GM06990 (cell line): Measurements from ENCODE around the gene RPUSD3.
A peak's percentile ranks its signal among the peaks of the same experiment; 100 is the strongest.

Experiments used
- DNase-seq: peaks from one replicate; pipeline ENCODE4 v3.0.0-alpha.2; 2011; ENCODE audit not compliant: insufficient read length; ENCODE audit errors: extremely low read depth
- H3K27me3 ChIP-seq: replicated peaks from 2 replicates; pipeline ENCODE4 v1.6.0; 2011; ENCODE audit warnings: low read length; ENCODE audit not compliant: control insufficient read depth, insufficient read depth
- H3K36me3 ChIP-seq: 2 replicates; pipeline ENCODE4 v1.5.1; 2011; ENCODE audit warnings: low read length; ENCODE audit not compliant: control insufficient read depth, insufficient read depth
- H3K4me3 ChIP-seq: replicated peaks from 2 replicates; pipeline ENCODE4 v1.5.1; 2011; ENCODE audit warnings: low read depth, mild to moderate bottlenecking, control low read depth, low read length
- TF ChIP-seq, protein P1 (sequence below): IDR thresholded peaks from 2 replicates; pipeline ENCODE4 v1.5.1; 2011; ENCODE audit warnings: low read length, control low read depth, mild to moderate bottlenecking, inconsistent platforms; ENCODE audit not compliant: insufficient read depth, poor library complexity, severe bottlenecking

The RPUSD3 gene

DNA sequence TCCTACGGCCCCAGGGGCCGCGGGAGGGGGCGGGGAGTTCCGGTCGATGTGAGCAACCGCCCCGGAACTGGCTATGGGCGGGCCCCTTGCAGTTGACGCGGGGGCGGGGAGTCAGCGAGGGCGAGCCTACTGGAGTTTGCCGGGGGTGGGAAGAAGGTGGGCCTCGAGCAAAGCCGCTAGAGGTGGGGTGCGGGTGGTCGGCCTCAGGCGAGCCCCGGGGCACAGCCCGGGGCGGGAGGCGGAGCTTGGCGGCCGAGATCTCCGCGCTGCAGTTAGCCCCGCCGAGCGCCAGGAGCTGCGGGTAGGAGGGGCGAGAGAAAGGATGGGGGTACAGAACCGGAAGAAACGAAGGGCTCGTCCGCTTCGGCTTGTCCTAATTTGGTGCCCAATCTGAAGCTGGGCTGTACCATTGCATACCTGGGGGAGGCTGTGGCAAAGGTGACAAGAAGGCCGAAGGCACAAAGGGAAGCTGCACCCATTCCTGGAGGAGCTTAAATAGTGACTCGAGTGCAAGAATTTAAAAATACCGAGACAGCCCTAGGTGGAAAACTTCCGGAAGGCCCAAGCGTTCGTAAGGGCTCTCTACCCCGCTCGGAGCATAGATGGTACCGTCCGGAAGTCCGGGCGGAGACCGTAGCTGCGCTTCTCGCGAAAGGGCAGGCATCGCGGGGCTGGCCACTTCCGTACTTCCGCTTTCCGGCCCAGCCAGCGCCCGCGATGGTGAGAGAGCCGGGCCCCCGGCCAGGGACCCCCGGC lies 51.2 kb downstream of the RPUSD3 start, which contains the start of the genes ARPC4 and TADA3:
TSS of gene ARPC4 (plus strand) at position 678 of the 756 bp plus-strand sequence. CDS start at position 718, 40 bp downstream.
TSS of gene TADA3 (minus strand) at position 69 of the 756 bp plus-strand sequence. CDS start 1,007 bp downstream, outside the sequence.
- TF ChIP-seq, protein P1, sequence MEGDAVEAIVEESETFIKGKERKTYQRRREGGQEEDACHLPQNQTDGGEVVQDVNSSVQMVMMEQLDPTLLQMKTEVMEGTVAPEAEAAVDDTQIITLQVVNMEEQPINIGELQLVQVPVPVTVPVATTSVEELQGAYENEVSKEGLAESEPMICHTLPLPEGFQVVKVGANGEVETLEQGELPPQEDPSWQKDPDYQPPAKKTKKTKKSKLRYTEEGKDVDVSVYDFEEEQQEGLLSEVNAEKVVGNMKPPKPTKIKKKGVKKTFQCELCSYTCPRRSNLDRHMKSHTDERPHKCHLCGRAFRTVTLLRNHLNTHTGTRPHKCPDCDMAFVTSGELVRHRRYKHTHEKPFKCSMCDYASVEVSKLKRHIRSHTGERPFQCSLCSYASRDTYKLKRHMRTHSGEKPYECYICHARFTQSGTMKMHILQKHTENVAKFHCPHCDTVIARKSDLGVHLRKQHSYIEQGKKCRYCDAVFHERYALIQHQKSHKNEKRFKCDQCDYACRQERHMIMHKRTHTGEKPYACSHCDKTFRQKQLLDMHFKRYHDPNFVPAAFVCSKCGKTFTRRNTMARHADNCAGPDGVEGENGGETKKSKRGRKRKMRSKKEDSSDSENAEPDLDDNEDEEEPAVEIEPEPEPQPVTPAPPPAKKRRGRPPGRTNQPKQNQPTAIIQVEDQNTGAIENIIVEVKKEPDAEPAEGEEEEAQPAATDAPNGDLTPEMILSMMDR: no peak
- Histone ChIP-seq H3K4me3 (peak within 1 kb of the TSS; percentile 86), H3K27me3 (no peaks in the 10 kb centered on the region), H3K36me3 (peaks cover 20% of the 10 kb centered on the region)
- peak; percentile 94 for DNase-seq

- TF ChIP-seq, protein P1: no peak
- Histone ChIP-seq H3K27me3 (no peaks in the 10 kb centered on the region), H3K4me3 (peak overlapping the region; percentile 86), H3K36me3 (peaks cover 19% of the 10 kb centered on the region)
- DNase-seq: no peak
Measured at GRCh38 chr3:9791790-9792404, 51.9 kb downstream of the RPUSD3 start.

- no peak for DNase-seq
- H3K36me3 ChIP-seq: peaks cover 16% of the 10 kb centered on the region
- H3K4me3 ChIP-seq: peak overlapping the region; percentile 86
- TF ChIP-seq, protein P1: no peak
- no peaks in the 10 kb centered on the region for H3K27me3 ChIP-seq
Measured at GRCh38 chr3:9791127-9791526, 52.7 kb downstream of the RPUSD3 start.
